Astrocyte (in vitro differentiated cells and primary cell): Measurements from ENCODE around the gene ZNF407. TPM values are rescaled to one million over a fixed set of nuclear protein-coding genes. Genes with fewer than 3 reads are reported as not detected.

ENCODE experiments used
- DNase-seq: peaks from one replicate; pipeline ENCODE4 v3.0.0-alpha.2; 2010; ENCODE audit warnings: low read depth
- FAIRE-seq: peaks from 2 replicates; lab custom pipeline; 2011; peaks lifted over from hg19 to GRCh38; lab: Jason Lieb, UNC
- H2AFZ ChIP-seq: 2 replicates; pipeline ENCODE4 v1.6.0; 2012; ENCODE audit warnings: low read depth, low read length, inconsistent platforms
- H3K27ac ChIP-seq: 2 replicates; pipeline ENCODE4 v1.5.1; 2011; ENCODE audit warnings: low read depth, low read length, inconsistent platforms
- H3K27me3 ChIP-seq: 2 replicates; pipeline ENCODE4 v1.6.0; 2011; ENCODE audit warnings: low read length, inconsistent platforms; ENCODE audit not compliant: insufficient read depth
- H3K36me3 ChIP-seq: 2 replicates; pipeline ENCODE4 v1.5.1; 2011; ENCODE audit warnings: low read length, inconsistent platforms; ENCODE audit not compliant: insufficient read depth
- H3K4me1 ChIP-seq: 2 replicates; pipeline ENCODE4 v1.5.1; 2011; ENCODE audit warnings: low read length, inconsistent platforms; ENCODE audit not compliant: insufficient read depth
- H3K4me2 ChIP-seq: 2 replicates; pipeline ENCODE4 v1.6.0; 2012; ENCODE audit warnings: low read length, inconsistent platforms
- H3K4me3 ChIP-seq: 2 replicates; pipeline ENCODE4 v1.5.1; 2011; ENCODE audit warnings: low read depth, mild to moderate bottlenecking, low read length, inconsistent platforms; ENCODE audit not compliant: insufficient read depth
- H3K79me2 ChIP-seq: 2 replicates; pipeline ENCODE4 v1.6.0; 2012; ENCODE audit warnings: mild to moderate bottlenecking, low read length, inconsistent platforms; ENCODE audit not compliant: insufficient read depth
- H3K9ac ChIP-seq: 2 replicates; pipeline ENCODE4 v1.6.0; 2012; ENCODE audit warnings: mild to moderate bottlenecking, low read length, inconsistent platforms
- H3K9me3 ChIP-seq: 2 replicates; pipeline ENCODE4 v1.5.1; 2012; ENCODE audit warnings: low read depth, mild to moderate bottlenecking, low read length, inconsistent platforms; ENCODE audit not compliant: insufficient read depth
- H4K20me1 ChIP-seq: 2 replicates; pipeline ENCODE4 v1.6.0; 2012; ENCODE audit warnings: low read length, inconsistent platforms; ENCODE audit not compliant: insufficient read depth
- H3K27ac Mint-ChIP-seq: one replicate; pipeline ENCODE4 v1.8.0; 2021; ENCODE audit warnings: mild to moderate bottlenecking, mixed read lengths; ENCODE audit not compliant: unreplicated experiment
- H3K27me3 Mint-ChIP-seq: one replicate; pipeline ENCODE4 v1.8.0; 2021; ENCODE audit warnings: low read depth, mixed read lengths; ENCODE audit not compliant: unreplicated experiment
- H3K36me3 Mint-ChIP-seq: one replicate; pipeline ENCODE4 v1.8.0; 2021; ENCODE audit warnings: low read depth, mixed read lengths; ENCODE audit not compliant: unreplicated experiment
- H3K4me1 Mint-ChIP-seq: one replicate; pipeline ENCODE4 v1.8.0; 2021; ENCODE audit warnings: low read depth, mixed read lengths; ENCODE audit not compliant: unreplicated experiment
- H3K4me3 Mint-ChIP-seq: one replicate; pipeline ENCODE4 v1.8.0; 2021; ENCODE audit warnings: mild to moderate bottlenecking, moderate library complexity, mixed read lengths; ENCODE audit not compliant: unreplicated experiment
- H3K9me3 Mint-ChIP-seq: one replicate; pipeline ENCODE4 v1.8.0; 2021; ENCODE audit warnings: mild to moderate bottlenecking, mixed read lengths; ENCODE audit not compliant: unreplicated experiment
- CTCF ChIP-seq: IDR thresholded peaks from 2 replicates; pipeline ENCODE4 v1.5.1; 2011; ENCODE audit warnings: low read depth, mild to moderate bottlenecking, inconsistent platforms, low read length, moderate library complexity; ENCODE audit not compliant: insufficient read depth
- EZH2 ChIP-seq: IDR thresholded peaks from 2 replicates; pipeline ENCODE4 v1.6.1; 2012; ENCODE audit warnings: mild to moderate bottlenecking, low read length, inconsistent platforms; ENCODE audit not compliant: insufficient read depth
- total RNA-seq: library from RNA; stranded (reverse); gene quantifications from 2 replicates; pipeline ENCODE4 v1.2.1, GENCODE V29; 2021

Gene ZNF407
- total RNA-seq, 1 donor from 2014 or later = 13.8 TPM

- H2AFZ ChIP-seq = no peak overlapping the region
- H3K36me3 Mint-ChIP-seq = peaks cover 3% of the 10 kb centered on the region
- DNase-seq (no peak), FAIRE-seq (no peak)
- H3K4me1 Mint-ChIP-seq = no peaks in the 10 kb centered on the region
- H3K4me3 ChIP-seq = no peak overlapping the region
- H3K4me3 Mint-ChIP-seq = no peak overlapping the region
- H3K27ac Mint-ChIP-seq = no peak overlapping the region
- no peaks in the 10 kb centered on the region for H3K4me1 ChIP-seq
- TF ChIP-seq EZH2 (no peak), CTCF (no peak)
- no peaks in the 10 kb centered on the region for H4K20me1 ChIP-seq
- no peak overlapping the region for H3K9ac ChIP-seq
- no peaks in the 10 kb centered on the region for H3K79me2 ChIP-seq
- no peaks in the 10 kb centered on the region for H3K9me3 ChIP-seq
- H3K27ac ChIP-seq = no peak overlapping the region
- no peak overlapping the region for H3K4me2 ChIP-seq
- H3K27me3 ChIP-seq = no peaks in the 10 kb centered on the region
- no peaks in the 10 kb centered on the region for H3K36me3 ChIP-seq
- peaks cover 3% of the 10 kb centered on the region for H3K9me3 Mint-ChIP-seq
- H3K27me3 Mint-ChIP-seq = no peaks in the 10 kb centered on the region
Measured at GRCh38 chr18:74758995-74759394, 161.3 kb downstream of the ZNF407 start.

- Histone ChIP-seq H3K4me2 (no peak overlapping the region), H3K79me2 (no peaks in the 10 kb centered on the region), H4K20me1 (no peaks in the 10 kb centered on the region), H3K36me3 (no peaks in the 10 kb centered on the region), H2AFZ (no peak overlapping the region), H3K27me3 (no peaks in the 10 kb centered on the region), H3K4me3 (no peak overlapping the region), H3K4me1 (no peaks in the 10 kb centered on the region), H3K27ac (no peak overlapping the region), H3K9me3 (no peaks in the 10 kb centered on the region), H3K9ac (no peak overlapping the region)
- Mint-ChIP-seq H3K27ac (no peak overlapping the region), H3K4me1 (no peaks in the 10 kb centered on the region), H3K36me3 (peaks cover 3% of the 10 kb centered on the region), H3K27me3 (no peaks in the 10 kb centered on the region), H3K4me3 (no peak overlapping the region), H3K9me3 (peaks cover 5% of the 10 kb centered on the region)
- TF ChIP-seq CTCF = no peak
- TF ChIP-seq EZH2 = no peak
- no peak for DNase-seq
- no peak for FAIRE-seq
Measured at GRCh38 chr18:74760026-74760425, 162.4 kb downstream of the ZNF407 start.

- DNase-seq (no peak), FAIRE-seq (no peak)
- H3K27ac ChIP-seq = no peak overlapping the region
- no peak overlapping the region for H3K4me3 Mint-ChIP-seq
- no peaks in the 10 kb centered on the region for H3K79me2 ChIP-seq
- no peaks in the 10 kb centered on the region for H3K36me3 ChIP-seq
- H2AFZ ChIP-seq = no peak overlapping the region
- no peaks in the 10 kb centered on the region for H4K20me1 ChIP-seq
- no peaks in the 10 kb centered on the region for H3K27me3 ChIP-seq
- H3K27me3 Mint-ChIP-seq = no peaks in the 10 kb centered on the region
- H3K4me1 ChIP-seq = no peaks in the 10 kb centered on the region
- H3K9me3 Mint-ChIP-seq = peaks cover 5% of the 10 kb centered on the region
- H3K27ac Mint-ChIP-seq = no peak overlapping the region
- no peak overlapping the region for H3K4me3 ChIP-seq
- H3K36me3 Mint-ChIP-seq = peaks cover 3% of the 10 kb centered on the region
- no peak overlapping the region for H3K9ac ChIP-seq
- no peak overlapping the region for H3K4me2 ChIP-seq
- no peaks in the 10 kb centered on the region for H3K9me3 ChIP-seq
- no peaks in the 10 kb centered on the region for H3K4me1 Mint-ChIP-seq
- no peak for TF ChIP-seq EZH2
- no peak for TF ChIP-seq CTCF
Measured at GRCh38 chr18:74760436-74760835, 162.8 kb downstream of the ZNF407 start.
